ENCODE data around the gene SRGAP1. TPM values are rescaled to one million over a fixed set of nuclear protein-coding genes. Genes with fewer than 3 reads are reported as not detected.

The SRGAP1 gene
- total RNA-seq, 1 experiment from 2014 or later: 26.8 TPM

DNA sequence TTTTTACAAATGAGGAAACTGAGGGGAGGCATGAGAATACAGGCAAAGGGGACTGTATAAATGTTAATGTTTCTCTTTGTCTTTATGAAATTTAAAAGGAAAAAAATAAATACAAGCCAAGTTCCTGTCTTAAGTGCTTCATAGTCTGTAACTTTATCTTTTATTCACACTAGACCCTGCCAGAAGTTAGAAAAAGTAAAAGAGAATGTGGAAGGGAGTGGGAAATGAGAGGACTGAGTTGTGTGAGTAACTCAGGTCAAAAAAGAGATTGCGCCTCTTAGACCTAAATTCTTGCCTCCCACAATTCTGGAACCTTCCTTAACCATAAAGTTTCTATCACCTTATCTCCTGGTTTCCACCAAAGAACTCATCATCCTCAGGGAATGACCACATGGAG is 236.5 kb downstream of the SRGAP1 start:
- in situ Hi-C loops (cut with HindIII; ENCODE audit: low pct_unique_long_range_greater_than_20kb, low sequenced_read_pairs): no loop called here
- Histone ChIP-seq H3K27me3 (ENCODE audit: control insufficient read depth, insufficient read depth, low read length) (no peaks in the 10 kb centered on the region), H3K27ac (ENCODE audit: low read length) (no peak overlapping the region), H3K36me3 (ENCODE audit: control insufficient read depth, insufficient read depth, low read length) (peaks cover 7% of the 10 kb centered on the region; the same call in 1 of the 2 replicates), H3K4me1 (ENCODE audit: control insufficient read depth, insufficient read depth, low read length) (0 out of 2 replicates have a peak, but pooled peaks cover 3% of the 10 kb centered on the region), H3K9me3 (ENCODE audit: control insufficient read depth, insufficient read depth, low read depth, low read length) (no peaks in the 10 kb centered on the region), H3K4me3 (ENCODE audit: low read depth in 2 of 2, low read length in 2 of 2) (no peak overlapping the region)
- no TSS peak for BruUV-seq (replicated peaks)
- intact Hi-C loops (cut with micrococcal nuclease; ENCODE audit: unreplicated experiment): no loop called here
- DNase-seq (ENCODE audit: low read depth, low spot score): no peak
- CTCF ChIA-PET: no interaction called here
- POLR2A ChIA-PET: no interaction called here
- no peak for TF ChIP-seq POLR2AphosphoS5 (IDR thresholded peaks at IDR 0.05; ENCODE audit: low read depth, low read length)
- no peak for TF ChIP-seq CTCF (IDR thresholded peaks at IDR 0.05)
- ATAC-seq: no peak

DNA sequence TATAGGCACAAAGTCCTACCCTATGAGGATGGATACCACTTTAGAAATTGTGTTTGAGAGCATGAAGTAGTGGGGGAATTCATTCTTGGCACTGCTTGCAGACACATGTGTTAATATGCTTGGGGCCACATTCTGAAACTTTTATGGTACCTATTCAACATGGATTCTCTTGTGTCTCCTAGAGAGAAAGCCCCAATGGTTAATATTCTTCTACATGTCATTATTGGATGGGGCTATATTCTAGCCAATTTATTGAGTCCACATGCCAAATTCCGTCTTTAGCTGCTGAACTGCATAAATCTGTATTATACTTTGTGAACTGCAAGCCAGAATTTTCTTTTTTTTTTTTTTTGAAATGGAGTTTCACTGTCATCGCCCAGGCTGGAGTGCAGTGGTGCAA is 237.6 kb downstream of the SRGAP1 start:
- no peak for ATAC-seq
- no peak overlapping the region for H3K27ac ChIP-seq (ENCODE audit: low read length)
- POLR2A ChIA-PET: interaction anchor here (0.6 kb wide), 1 partner anchor 173 kb away, joined by 6 read pairs; no protein-coding TSS in a partner anchor
- peaks cover 7% of the 10 kb centered on the region; the same call in 1 of the 2 replicates for H3K36me3 ChIP-seq (ENCODE audit: control insufficient read depth, insufficient read depth, low read length)
- no peak overlapping the region for H3K4me3 ChIP-seq (ENCODE audit: low read depth in 2 of 2, low read length in 2 of 2)
- H3K9me3 ChIP-seq (ENCODE audit: control insufficient read depth, insufficient read depth, low read depth, low read length): no peaks in the 10 kb centered on the region
- intact Hi-C loops (cut with micrococcal nuclease; ENCODE audit: unreplicated experiment): no loop called here
- DNase-seq (ENCODE audit: low read depth, low spot score): no peak
- TF ChIP-seq REST (IDR thresholded peaks at IDR 0.05; ENCODE audit: insufficient read depth in 1 of 2, low read depth in 2 of 2, low read length in 1 of 2) (no peak), CTCF (IDR thresholded peaks at IDR 0.05) (no peak), POLR2AphosphoS5 (IDR thresholded peaks at IDR 0.05; ENCODE audit: low read depth, low read length) (no peak), SIN3A (IDR thresholded peaks at IDR 0.05; ENCODE audit: borderline replicate concordance, insufficient read depth, low read depth, low read length) (no peak), TCF7L2 (IDR thresholded peaks at IDR 0.05; ENCODE audit: low read depth, low read length) (no peak)
- BruUV-seq (replicated peaks): no TSS peak
- H3K4me1 ChIP-seq (ENCODE audit: control insufficient read depth, insufficient read depth, low read length): peaks cover 5% of the 10 kb centered on the region; the same call in 1 of the 2 replicates
- H3K27me3 ChIP-seq (ENCODE audit: control insufficient read depth, insufficient read depth, low read length): no peaks in the 10 kb centered on the region
- in situ Hi-C loops (cut with HindIII; ENCODE audit: low pct_unique_long_range_greater_than_20kb, low sequenced_read_pairs): no loop called here
- CTCF ChIA-PET: interaction anchor here (0.7 kb wide), 1 partner anchor 11 kb away, joined by 5 read pairs; no protein-coding TSS in a partner anchor
